Keratinocyte (primary cell): ENCODE measurements around the gene RNF150. TPM values are rescaled to one million over a fixed set of nuclear protein-coding genes. Genes with fewer than 3 reads are reported as not detected.

ENCODE experiments used
- DNase-seq: peaks from one replicate; pipeline ENCODE4 v3.0.0-alpha.2; 2011; ENCODE audit warnings: low read depth, missing footprints, low spot score
- FAIRE-seq: peaks from 2 replicates; lab custom pipeline; 2011; peaks lifted over from hg19 to GRCh38; lab: Jason Lieb, UNC
- H2AFZ ChIP-seq: 2 replicates; pipeline ENCODE4 v1.6.0; 2012; ENCODE audit warnings: low read length, control low read depth, inconsistent platforms; ENCODE audit not compliant: control insufficient read depth
- H3K27ac ChIP-seq: 2 replicates; pipeline ENCODE4 v1.5.1; 2011; ENCODE audit warnings: low read length; ENCODE audit not compliant: control insufficient read depth, insufficient read depth
- H3K27me3 ChIP-seq: 3 replicates; pipeline ENCODE4 v1.6.0; 2011; ENCODE audit warnings: low read length; ENCODE audit not compliant: control insufficient read depth, insufficient read depth; ENCODE audit errors: extremely low read depth
- H3K36me3 ChIP-seq, 2 experiments: 2 replicates in 1 of 2; 3 replicates in 1 of 2; pipeline ENCODE4 v1.5.1; 2011; ENCODE audit warnings: low read length in 2 of 2, mild to moderate bottlenecking in 1 of 2; ENCODE audit not compliant: control insufficient read depth in 2 of 2, insufficient read depth in 2 of 2; ENCODE audit errors: extremely low read depth in 1 of 2
- H3K4me1 ChIP-seq: 3 replicates; pipeline ENCODE4 v1.5.1; 2011; ENCODE audit warnings: low read length; ENCODE audit not compliant: control insufficient read depth, insufficient read depth; ENCODE audit errors: extremely low read depth
- H3K4me2 ChIP-seq: 3 replicates; pipeline ENCODE4 v1.6.0; 2011; ENCODE audit warnings: low read depth, low read length; ENCODE audit not compliant: control insufficient read depth, insufficient read depth; ENCODE audit errors: extremely low read depth
- H3K4me3 ChIP-seq, 3 experiments: fragments of 200-600 bp in 1 of 3; sonication (generic) in 1 of 3; 2 replicates in 2 of 3; 3 replicates in 1 of 3; pipeline ENCODE4 v1.5.1; 2011 to 2016; ENCODE audit warnings: low read length in 3 of 3, mild to moderate bottlenecking in 3 of 3, control low read depth in 2 of 3, inconsistent platforms in 1 of 3, low read depth in 1 of 3, mixed read lengths in 1 of 3, mixed run types in 1 of 3, moderate library complexity in 1 of 3; ENCODE audit not compliant: control insufficient read depth in 2 of 3, insufficient read depth in 2 of 3; ENCODE audit errors: extremely low read depth in 1 of 3
- H3K79me2 ChIP-seq: 2 replicates; pipeline ENCODE4 v1.6.0; 2012; ENCODE audit warnings: low read length; ENCODE audit not compliant: control insufficient read depth, insufficient read depth
- H3K9ac ChIP-seq: 3 replicates; pipeline ENCODE4 v1.6.0; 2011; ENCODE audit warnings: low read length; ENCODE audit not compliant: control insufficient read depth, insufficient read depth; ENCODE audit errors: extremely low read depth
- H3K9me1 ChIP-seq: 3 replicates; pipeline ENCODE4 v1.6.0; 2011; ENCODE audit warnings: low read length; ENCODE audit not compliant: control insufficient read depth, insufficient read depth; ENCODE audit errors: extremely low read depth
- H3K9me3 ChIP-seq: 2 replicates; pipeline ENCODE4 v1.5.1; 2012; ENCODE audit warnings: low read depth, low read length; ENCODE audit not compliant: control insufficient read depth
- H4K20me1 ChIP-seq: 3 replicates; pipeline ENCODE4 v1.6.0; 2011; ENCODE audit warnings: low read length; ENCODE audit not compliant: control insufficient read depth, insufficient read depth; ENCODE audit errors: extremely low read depth
- CTCF ChIP-seq, 3 experiments: IDR thresholded peaks in 1 of 3; conservative IDR thresholded peaks in 1 of 3; optimal IDR thresholded peaks in 1 of 3; 2 replicates in 2 of 3; 3 replicates in 1 of 3; pipeline versions ENCODE3 to v1.5.1; 2011; ENCODE audit warnings: low read length in 3 of 3, mild to moderate bottlenecking in 3 of 3, moderate library complexity in 2 of 3, control low read depth in 1 of 3, inconsistent platforms in 1 of 3; ENCODE audit not compliant: insufficient read depth in 2 of 3; ENCODE audit errors: extremely low read depth in 1 of 3
- EZH2 ChIP-seq: IDR thresholded peaks from one replicate; pipeline ENCODE4 v1.6.1; 2012; ENCODE audit warnings: inconsistent platforms, mild to moderate bottlenecking, low read length, moderate library complexity
- dilution Hi-C: fragments of 300-500 bp; cut with MboI; formaldehyde crosslinking; loops from one replicate; pipeline ENCODE4 v1.7.0; 2020; ENCODE audit warnings: low sequenced_read_pairs; ENCODE audit not compliant: extremely low pct_ligation_motif_present
- polyA plus RNA-seq, 5 experiments: library from polyadenylated mRNA; depleted of rRNA in 3 of 5; stranded (reverse) in 3 of 5; stranded (forward) in 1 of 5; unstranded in 1 of 5; fragments of >200 nt; gene quantifications; 1 replicate in 1 of 5; 2 replicates in 3 of 5; 3 replicates in 1 of 5; pipeline versions ENCODE4 v1.2.1 to v1.2.3, GENCODE V29; 2011 to 2012; ENCODE audit warnings: missing spikeins in 2 of 5, low read depth in 1 of 5, low replicate concordance in 1 of 5

Gene RNF150
- polyA plus RNA-seq, 1 donor (not counting 4 experiments of a cell fraction or from before 2014, with no cell fraction given) = 0.18 TPM

GRCh38 chr4:140968371-140968770 lies 164.9 kb downstream of the RNF150 start:
- Histone ChIP-seq H3K9me3 (no peaks in the 10 kb centered on the region), H2AFZ (no peak overlapping the region), H4K20me1 (no peaks in the 10 kb centered on the region), H3K79me2 (no peaks in the 10 kb centered on the region), H3K4me3 (no peak overlapping the region), H3K27me3 (no peaks in the 10 kb centered on the region), H3K4me1 (no peaks in the 10 kb centered on the region), H3K9me1 (no peaks in the 10 kb centered on the region), H3K36me3 (no peaks in the 10 kb centered on the region), H3K9ac (no peak overlapping the region), H3K4me2 (no peak overlapping the region), H3K27ac (no peak overlapping the region)
- no peak for DNase-seq
- FAIRE-seq = no peak
- dilution Hi-C loops = no loop called here
- no peak for TF ChIP-seq CTCF (optimal IDR thresholded peaks at IDR 0.05 in 1 of 3, IDR thresholded peaks at IDR 0.05 in 1 of 3, conservative IDR thresholded peaks at IDR 0.05 in 1 of 3; ENCODE audit: extremely low read depth in 1 of 3, insufficient read depth in 2 of 3, low read length in 3 of 3)
- no peak for TF ChIP-seq EZH2

- TF ChIP-seq CTCF (optimal IDR thresholded peaks at IDR 0.05 in 1 of 3, IDR thresholded peaks at IDR 0.05 in 1 of 3, conservative IDR thresholded peaks at IDR 0.05 in 1 of 3; ENCODE audit: extremely low read depth in 1 of 3, insufficient read depth in 2 of 3, low read length in 3 of 3) (no peak), EZH2 (no peak)
- H3K27ac ChIP-seq = no peak overlapping the region
- FAIRE-seq (no peak), DNase-seq (no peak)
- dilution Hi-C loops = no loop called here
- H3K79me2 ChIP-seq = no peaks in the 10 kb centered on the region
- no peak overlapping the region for H3K4me2 ChIP-seq
- no peaks in the 10 kb centered on the region for H3K36me3 ChIP-seq
- H3K27me3 ChIP-seq = no peaks in the 10 kb centered on the region
- H4K20me1 ChIP-seq = no peaks in the 10 kb centered on the region
- no peaks in the 10 kb centered on the region for H3K9me1 ChIP-seq
- H3K4me3 ChIP-seq = no peak overlapping the region
- no peaks in the 10 kb centered on the region for H3K4me1 ChIP-seq
- H2AFZ ChIP-seq = no peak overlapping the region
- no peaks in the 10 kb centered on the region for H3K9me3 ChIP-seq
- no peak overlapping the region for H3K9ac ChIP-seq
Observed at GRCh38 chr4:140963883-140964282, 169.4 kb downstream of the RNF150 start.
